ENCODE results near the gene ZMYND8. TPM values are rescaled to one million over a fixed set of nuclear protein-coding genes. Genes with fewer than 3 reads are reported as not detected.

ZMYND8 gene
- total and polyA plus RNA-seq, 2 donors: 14.8 to 28.5 TPM

- Histone ChIP-seq H3K36me3 (ENCODE audit: control insufficient read depth in 2 of 2, insufficient read depth in 2 of 2, low read length in 1 of 2) (peaks cover 46 to 55% of the 10 kb centered on the region in 2 donors), H3K4me3 (ENCODE audit: low read length in 2 of 2) (no peak overlapping the region), H3K4me1 (ENCODE audit: control insufficient read depth in 2 of 2, insufficient read depth in 2 of 2, low read length in 2 of 2) (no peaks in the 10 kb centered on the region), H3K27me3 (ENCODE audit: control insufficient read depth in 2 of 2, insufficient read depth in 1 of 2, low read length in 1 of 2) (no peaks in the 10 kb centered on the region), H3K9me3 (ENCODE audit: control insufficient read depth in 2 of 2, insufficient read depth in 1 of 2, low read length in 1 of 2) (no peaks in the 10 kb centered on the region), H3K27ac (ENCODE audit: low read depth in 1 of 2, low read length in 1 of 2) (no peak overlapping the region)
- DNase-seq (ENCODE audit: low read depth in 6 of 9, low spot score in 9 of 9): no peak
- 95% methylated on average over 16 of the region's 16 CpGs for WGBS
Observed at GRCh38 chr20:47221036-47221625, 135.4 kb downstream of the ZMYND8 start.

GRCh38 chr20:47220161-47220582 is 136.3 kb downstream of the ZMYND8 start:
- H3K27me3 ChIP-seq (ENCODE audit: control insufficient read depth in 2 of 2, insufficient read depth in 1 of 2, low read length in 1 of 2): no peaks in the 10 kb centered on the region
- no peaks in the 10 kb centered on the region for H3K9me3 ChIP-seq (ENCODE audit: control insufficient read depth in 2 of 2, insufficient read depth in 1 of 2, low read length in 1 of 2)
- H3K4me1 ChIP-seq (ENCODE audit: control insufficient read depth in 2 of 2, insufficient read depth in 2 of 2, low read length in 2 of 2): no peaks in the 10 kb centered on the region
- peak in 4 of 9 donors; percentile 6 to 35 (median 18) for DNase-seq (ENCODE audit: low read depth in 6 of 9, low spot score in 9 of 9)
- H3K36me3 ChIP-seq (ENCODE audit: control insufficient read depth in 2 of 2, insufficient read depth in 2 of 2, low read length in 1 of 2): peaks cover 45 to 61% of the 10 kb centered on the region in 2 donors
- 97% methylated on average over 8 of the region's 8 CpGs for WGBS
- H3K27ac ChIP-seq (ENCODE audit: low read depth in 1 of 2, low read length in 1 of 2): no peak overlapping the region
- H3K4me3 ChIP-seq (ENCODE audit: low read length in 2 of 2): no peak overlapping the region

GRCh38 chr20:47217482-47218446 is 138.7 kb downstream of the ZMYND8 start:
- WGBS: 97% methylated on average over 12 of the region's 12 CpGs
- H3K27ac ChIP-seq (ENCODE audit: low read depth in 1 of 2, low read length in 1 of 2): no peak overlapping the region
- no peaks in the 10 kb centered on the region for H3K27me3 ChIP-seq (ENCODE audit: control insufficient read depth in 2 of 2, insufficient read depth in 1 of 2, low read length in 1 of 2)
- no peaks in the 10 kb centered on the region for H3K9me3 ChIP-seq (ENCODE audit: control insufficient read depth in 2 of 2, insufficient read depth in 1 of 2, low read length in 1 of 2)
- H3K36me3 ChIP-seq (ENCODE audit: control insufficient read depth in 2 of 2, insufficient read depth in 2 of 2, low read length in 1 of 2): peaks cover 39 to 61% of the 10 kb centered on the region in 2 donors
- no peak for DNase-seq (ENCODE audit: low read depth in 6 of 9, low spot score in 9 of 9)
- H3K4me1 ChIP-seq (ENCODE audit: control insufficient read depth in 2 of 2, insufficient read depth in 2 of 2, low read length in 2 of 2): no peaks in the 10 kb centered on the region
- no peak overlapping the region for H3K4me3 ChIP-seq (ENCODE audit: low read length in 2 of 2)

- Histone ChIP-seq H3K4me1 (ENCODE audit: control insufficient read depth in 2 of 2, insufficient read depth in 2 of 2, low read length in 2 of 2) (no peaks in the 10 kb centered on the region), H3K27ac (ENCODE audit: low read depth in 1 of 2, low read length in 1 of 2) (no peak overlapping the region), H3K36me3 (ENCODE audit: control insufficient read depth in 2 of 2, insufficient read depth in 2 of 2, low read length in 1 of 2) (peaks cover 45 to 68% of the 10 kb centered on the region in 2 donors), H3K27me3 (ENCODE audit: control insufficient read depth in 2 of 2, insufficient read depth in 1 of 2, low read length in 1 of 2) (no peaks in the 10 kb centered on the region), H3K4me3 (ENCODE audit: low read length in 2 of 2) (no peak overlapping the region), H3K9me3 (ENCODE audit: control insufficient read depth in 2 of 2, insufficient read depth in 1 of 2, low read length in 1 of 2) (no peaks in the 10 kb centered on the region)
- WGBS: 87% methylated on average over 7 of the region's 7 CpGs
- DNase-seq (ENCODE audit: low read depth in 6 of 9, low spot score in 9 of 9): no peak
Observed at GRCh38 chr20:47216819-47217410, 139.6 kb downstream of the ZMYND8 start.

- Histone ChIP-seq H3K4me1 (ENCODE audit: control insufficient read depth in 2 of 2, insufficient read depth in 2 of 2, low read length in 2 of 2) (no peaks in the 10 kb centered on the region), H3K27me3 (ENCODE audit: control insufficient read depth in 2 of 2, insufficient read depth in 1 of 2, low read length in 1 of 2) (no peaks in the 10 kb centered on the region), H3K27ac (ENCODE audit: low read depth in 1 of 2, low read length in 1 of 2) (no peak overlapping the region), H3K9me3 (ENCODE audit: control insufficient read depth in 2 of 2, insufficient read depth in 1 of 2, low read length in 1 of 2) (no peaks in the 10 kb centered on the region), H3K4me3 (ENCODE audit: low read length in 2 of 2) (no peak overlapping the region), H3K36me3 (ENCODE audit: control insufficient read depth in 2 of 2, insufficient read depth in 2 of 2, low read length in 1 of 2) (peaks cover 47 to 69% of the 10 kb centered on the region in 2 donors)
- 93% methylated on average over 10 of the region's 10 CpGs for WGBS
- no peak for DNase-seq (ENCODE audit: low read depth in 6 of 9, low spot score in 9 of 9)
Observed at GRCh38 chr20:47215653-47216397, 140.7 kb downstream of the ZMYND8 start.

- no peak for DNase-seq (ENCODE audit: low read depth in 6 of 9, low spot score in 9 of 9)
- H3K27me3 ChIP-seq (ENCODE audit: control insufficient read depth in 2 of 2, insufficient read depth in 1 of 2, low read length in 1 of 2): no peaks in the 10 kb centered on the region
- no peaks in the 10 kb centered on the region for H3K9me3 ChIP-seq (ENCODE audit: control insufficient read depth in 2 of 2, insufficient read depth in 1 of 2, low read length in 1 of 2)
- H3K36me3 ChIP-seq (ENCODE audit: control insufficient read depth in 2 of 2, insufficient read depth in 2 of 2, low read length in 1 of 2): peaks cover 56 to 66% of the 10 kb centered on the region in 2 donors
- WGBS: 97% methylated on average over 9 of the region's 9 CpGs
- H3K27ac ChIP-seq (ENCODE audit: low read depth in 1 of 2, low read length in 1 of 2): no peak overlapping the region
- no peak overlapping the region for H3K4me3 ChIP-seq (ENCODE audit: low read length in 2 of 2)
- no peaks in the 10 kb centered on the region for H3K4me1 ChIP-seq (ENCODE audit: control insufficient read depth in 2 of 2, insufficient read depth in 2 of 2, low read length in 2 of 2)
Observed at GRCh38 chr20:47213966-47214365, 142.5 kb downstream of the ZMYND8 start.

- Histone ChIP-seq H3K4me3 (ENCODE audit: low read length in 2 of 2) (no peak overlapping the region), H3K27ac (ENCODE audit: low read depth in 1 of 2, low read length in 1 of 2) (no peak overlapping the region), H3K36me3 (ENCODE audit: control insufficient read depth in 2 of 2, insufficient read depth in 2 of 2, low read length in 1 of 2) (peaks cover 57 to 63% of the 10 kb centered on the region in 2 donors), H3K9me3 (ENCODE audit: control insufficient read depth in 2 of 2, insufficient read depth in 1 of 2, low read length in 1 of 2) (no peaks in the 10 kb centered on the region), H3K4me1 (ENCODE audit: control insufficient read depth in 2 of 2, insufficient read depth in 2 of 2, low read length in 2 of 2) (no peaks in the 10 kb centered on the region), H3K27me3 (ENCODE audit: control insufficient read depth in 2 of 2, insufficient read depth in 1 of 2, low read length in 1 of 2) (no peaks in the 10 kb centered on the region)
- no peak for DNase-seq (ENCODE audit: low read depth in 6 of 9, low spot score in 9 of 9)
- 98% methylated on average over 9 of the region's 9 CpGs for WGBS
Observed at GRCh38 chr20:47212606-47213207, 143.8 kb downstream of the ZMYND8 start.

GRCh38 chr20:47211036-47211435 is 145.5 kb downstream of the ZMYND8 start:
- 98% methylated on average over 7 of the region's 7 CpGs for WGBS
- no peak for DNase-seq (ENCODE audit: low read depth in 6 of 9, low spot score in 9 of 9)

More at GRCh38 chr20:47211036-47211435, 145.5 kb downstream of the ZMYND8 start:
- no peaks in the 10 kb centered on the region for H3K9me3 ChIP-seq (ENCODE audit: control insufficient read depth in 2 of 2, insufficient read depth in 1 of 2, low read length in 1 of 2)
- H3K4me3 ChIP-seq (ENCODE audit: low read length in 2 of 2): no peak overlapping the region
- no peaks in the 10 kb centered on the region for H3K27me3 ChIP-seq (ENCODE audit: control insufficient read depth in 2 of 2, insufficient read depth in 1 of 2, low read length in 1 of 2)
- H3K36me3 ChIP-seq (ENCODE audit: control insufficient read depth in 2 of 2, insufficient read depth in 2 of 2, low read length in 1 of 2): peaks cover 54 to 60% of the 10 kb centered on the region in 2 donors
- no peak overlapping the region for H3K27ac ChIP-seq (ENCODE audit: low read depth in 1 of 2, low read length in 1 of 2)
- H3K4me1 ChIP-seq (ENCODE audit: control insufficient read depth in 2 of 2, insufficient read depth in 2 of 2, low read length in 2 of 2): no peaks in the 10 kb centered on the region
